Lower leg skin (tissue), 3 donors: ENCODE results near the gene AOPEP.

Source experiments
- CTCF ChIP-seq, 3 donors: fragments of 450-650 bp; IDR thresholded peaks; one replicate each; pipeline ENCODE4 v1.5.1; 2016; ENCODE audit warnings: antibody characterized with exemption in 3 of 3, mild to moderate bottlenecking in 3 of 3, moderate library complexity in 2 of 3
- POLR2A ChIP-seq, 2 donors: fragments of 450-650 bp; IDR thresholded peaks; one replicate each; pipeline ENCODE4 v1.6.1; 2016 to 2017; ENCODE audit warnings: antibody characterized with exemption in 2 of 2, mild to moderate bottlenecking in 1 of 2, moderate library complexity in 1 of 2

- TF ChIP-seq CTCF (IDR thresholded peaks at IDR 0.05), result no peak
- no peak for TF ChIP-seq POLR2A (IDR thresholded peaks at IDR 0.05)
Measured at GRCh38 chr9:94801681-94802080, 75.2 kb downstream of the AOPEP start.
